ENCODE results near the gene FAM114A1.

FAM114A1 gene

GRCh38 chr4:38867478-38868058 is at the start of gene FAM114A1:
Gene FAM114A1, plus strand, starts transcription at chr4:38867806. Its CDS starts 10,273 bp downstream, at chr4:38878079.
- DNase-seq (ENCODE audit: low read depth), result peak; percentile 68
- peak within 1 kb of the TSS; percentile 88 for H3K4me3 ChIP-seq (ENCODE audit: low read depth, low read length)

GRCh38 chr4:38818441-38818976 is 49.1 kb upstream of the FAM114A1 start:
- no peak for DNase-seq (ENCODE audit: low read depth)
- H3K4me3 ChIP-seq (ENCODE audit: low read depth, low read length), result no peak overlapping the region

GRCh38 chr4:38819569-38819968 is 48.0 kb upstream of the FAM114A1 start:
- H3K4me3 ChIP-seq (ENCODE audit: low read depth, low read length), result no peak overlapping the region
- no peak for DNase-seq (ENCODE audit: low read depth)

- no peak for DNase-seq (ENCODE audit: low read depth)
- H3K4me3 ChIP-seq (ENCODE audit: low read depth, low read length), result no peak overlapping the region
Observed at GRCh38 chr4:38820329-38821061, 47.1 kb upstream of the FAM114A1 start.

GRCh38 chr4:38821739-38822138 is 45.9 kb upstream of the FAM114A1 start:
- H3K4me3 ChIP-seq (ENCODE audit: low read depth, low read length), result no peak overlapping the region
- DNase-seq (ENCODE audit: low read depth), result no peak

- H3K4me3 ChIP-seq (ENCODE audit: low read depth, low read length), result no peak overlapping the region
- no peak for DNase-seq (ENCODE audit: low read depth)
Observed at GRCh38 chr4:38822748-38823303, 44.8 kb upstream of the FAM114A1 start.

- DNase-seq (ENCODE audit: low read depth), result no peak
- H3K4me3 ChIP-seq (ENCODE audit: low read depth, low read length), result no peak overlapping the region
Observed at GRCh38 chr4:38823766-38824165, 43.8 kb upstream of the FAM114A1 start.

- H3K4me3 ChIP-seq (ENCODE audit: low read depth, low read length), result no peak overlapping the region
- no peak for DNase-seq (ENCODE audit: low read depth)
Observed at GRCh38 chr4:38829237-38829636, 38.4 kb upstream of the FAM114A1 start.

- no peak for DNase-seq (ENCODE audit: low read depth)
- no peak overlapping the region for H3K4me3 ChIP-seq (ENCODE audit: low read depth, low read length)
Observed at GRCh38 chr4:38831653-38832052, 36.0 kb upstream of the FAM114A1 start.

- H3K4me3 ChIP-seq (ENCODE audit: low read depth, low read length), result no peak overlapping the region
- DNase-seq (ENCODE audit: low read depth), result no peak
Observed at GRCh38 chr4:38832206-38832605, 35.4 kb upstream of the FAM114A1 start.

GRCh38 chr4:38832624-38833528 is 34.7 kb upstream of the FAM114A1 start:
- DNase-seq (ENCODE audit: low read depth), result no peak
- H3K4me3 ChIP-seq (ENCODE audit: low read depth, low read length), result no peak overlapping the region

GRCh38 chr4:38834570-38834969 is 33.0 kb upstream of the FAM114A1 start:
- DNase-seq (ENCODE audit: low read depth), result no peak
- H3K4me3 ChIP-seq (ENCODE audit: low read depth, low read length), result no peak overlapping the region

GRCh38 chr4:38837334-38837733 is 30.3 kb upstream of the FAM114A1 start:
- H3K4me3 ChIP-seq (ENCODE audit: low read depth, low read length), result no peak overlapping the region
- no peak for DNase-seq (ENCODE audit: low read depth)

GRCh38 chr4:38837849-38838248 is 29.8 kb upstream of the FAM114A1 start:
- no peak for DNase-seq (ENCODE audit: low read depth)
- no peak overlapping the region for H3K4me3 ChIP-seq (ENCODE audit: low read depth, low read length)

GRCh38 chr4:38842994-38843393 is 24.6 kb upstream of the FAM114A1 start:
- no peak overlapping the region for H3K4me3 ChIP-seq (ENCODE audit: low read depth, low read length)
- no peak for DNase-seq (ENCODE audit: low read depth)

- DNase-seq (ENCODE audit: low read depth), result no peak
- no peak overlapping the region for H3K4me3 ChIP-seq (ENCODE audit: low read depth, low read length)
Observed at GRCh38 chr4:38846015-38846414, 21.6 kb upstream of the FAM114A1 start.

GRCh38 chr4:38855466-38855865 is 12.1 kb upstream of the FAM114A1 start:
- DNase-seq (ENCODE audit: low read depth), result no peak
- H3K4me3 ChIP-seq (ENCODE audit: low read depth, low read length), result no peak overlapping the region

GRCh38 chr4:38856046-38856445 is 11.6 kb upstream of the FAM114A1 start:
- DNase-seq (ENCODE audit: low read depth), result no peak
- no peak overlapping the region for H3K4me3 ChIP-seq (ENCODE audit: low read depth, low read length)

GRCh38 chr4:38856524-38857337 is 10.9 kb upstream of the FAM114A1 start, which contains the start of gene TLR6:
Gene TLR6, minus strand, starts transcription at chr4:38856817. Its CDS starts 27,344 bp downstream, at chr4:38829473.
- peak within 1 kb of the TSS; percentile 34 for H3K4me3 ChIP-seq (ENCODE audit: low read depth, low read length)
- no peak for DNase-seq (ENCODE audit: low read depth)

All from skeletal muscle cell (primary cell).